ENCODE results near the gene LRMDA. TPM values are rescaled to one million over a fixed set of nuclear protein-coding genes. Genes with fewer than 3 reads are reported as not detected.

Gene LRMDA
- total and polyA plus RNA-seq, 10 of the 15 experiments (the other 5 are each of a cell fraction or from before 2014, with no cell fraction given) = 0.07 to 0.54 (median 0.29) TPM; not detected in 4

DNA sequence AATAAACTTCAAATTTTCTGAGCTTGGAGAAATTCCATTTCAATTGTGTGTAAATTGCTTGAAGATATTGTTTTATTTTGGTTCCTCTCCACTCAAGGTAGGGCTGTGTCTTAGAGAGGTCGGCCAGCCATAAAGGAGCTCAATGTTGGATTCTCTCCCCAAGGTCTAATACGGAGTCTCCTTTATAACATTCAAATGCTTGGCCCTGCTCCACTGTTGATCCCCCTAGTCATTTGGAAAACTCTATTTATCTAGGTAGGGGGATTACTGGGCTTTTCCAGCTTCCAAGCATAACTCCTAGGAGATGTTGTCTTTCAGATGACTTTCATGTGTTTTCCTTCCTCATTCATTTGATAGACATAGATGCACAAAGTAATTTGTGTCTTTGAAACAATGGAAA, 170.9 kb downstream of the LRMDA start:
- TF ChIP-seq MTA3 (IDR thresholded peaks at IDR 0.05; ENCODE audit: borderline replicate concordance, low read length) = no peak
- Histone ChIP-seq H3K36me3 (ENCODE audit: control insufficient read depth in 2 of 2, insufficient read depth in 2 of 2, low read length in 1 of 2) (no peaks in the 10 kb centered on the region), H3K4me3 (no peak overlapping the region), H3K79me2 (ENCODE audit: control insufficient read depth, insufficient read depth, low read length) (no peaks in the 10 kb centered on the region), H3K9me3 (replicated peaks; ENCODE audit: control insufficient read depth, insufficient read depth, low read length) (no peaks in the 10 kb centered on the region; the same call in 2 of the 3 replicates), H3K4me2 (ENCODE audit: control insufficient read depth, insufficient read depth) (no peak overlapping the region), H3K4me1 (ENCODE audit: control insufficient read depth, insufficient read depth, low read length) (no peaks in the 10 kb centered on the region; the same call in 1 of the 2 replicates), H3K27ac (ENCODE audit: control insufficient read depth, insufficient read depth) (no peak overlapping the region), H3K9ac (ENCODE audit: control insufficient read depth, insufficient read depth, low read length) (no peak overlapping the region), H3K27me3 (replicated peaks in 1 of 2; ENCODE audit: control insufficient read depth in 2 of 2, insufficient read depth in 2 of 2, low read length in 1 of 2) (no peaks in the 10 kb centered on the region), H2AFZ (ENCODE audit: control insufficient read depth, low read depth, low read length) (no peak overlapping the region), H4K20me1 (ENCODE audit: control insufficient read depth, insufficient read depth) (no peaks in the 10 kb centered on the region)
- FAIRE-seq (no peak), ATAC-seq (no peak), DNase-seq (ENCODE audit: low read depth, low spot score) (no peak)
- SMC1A ChIA-PET (ENCODE audit: uncharacterized antibody, unreplicated experiment) = interaction anchor here (0.6 to 3.0 kb wide), 12 partner anchors 10 to 201 kb away, joined by 3 to 10 read pairs (median 5); partner anchors contain the start of gene ZNF503
- intact Hi-C loops (cut with micrococcal nuclease; ENCODE audit: unreplicated experiment) = no loop called here
- in situ Hi-C loops (cut with MboI) = no loop called here
- BruUV-seq (replicated peaks) = no TSS peak
- RAD21 ChIA-PET (ENCODE audit: unreplicated experiment) = interaction anchor here (0.6 to 1.5 kb wide), 4 partner anchors 16 to 61 kb away, joined by 3 to 6 read pairs (median 3); no protein-coding TSS in a partner anchor
- CTCF ChIA-PET = interaction anchor here (0.9 to 1.9 kb wide), 3 partner anchors 9 to 50 kb away, joined by 3 to 5 read pairs (median 4); no protein-coding TSS in a partner anchor
- POLR2A ChIA-PET = interaction anchor here (0.7 to 0.8 kb wide), 2 partner anchors 13 to 195 kb away, joined by 3 read pairs; no protein-coding TSS in a partner anchor
- WGBS (ENCODE audit: insufficient coverage, insufficient replicate concordance, low lambda C conversion rate, missing lambda C conversion rate) = 77% methylated on average over 2 of the region's 2 CpGs

DNA sequence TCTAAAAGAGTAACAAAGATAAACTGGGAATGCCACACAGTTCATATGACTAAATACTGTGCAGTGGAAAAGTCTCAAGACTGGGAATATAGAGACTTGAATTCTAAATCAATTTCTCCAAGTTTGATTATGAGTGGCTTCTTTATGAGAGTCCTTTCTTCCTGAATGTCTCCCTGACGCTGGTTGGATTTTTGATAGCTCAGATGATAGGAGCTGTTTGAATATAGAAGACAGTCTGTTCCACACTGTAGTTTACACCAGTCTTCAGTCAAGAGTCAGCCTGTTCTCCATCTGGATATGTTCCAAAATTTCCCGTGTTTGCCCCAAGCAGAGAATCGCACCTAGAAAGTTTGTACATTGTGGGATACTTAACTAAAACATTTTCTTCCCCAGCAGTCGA, 173.7 kb downstream of the LRMDA start:
- WGBS (ENCODE audit: insufficient coverage, insufficient replicate concordance, low lambda C conversion rate, missing lambda C conversion rate) = 44% methylated on average over 4 of the region's 4 CpGs
- TF ChIP-seq NR2F1 (conservative IDR thresholded peaks at IDR 0.05) (no peak), POLR2A (IDR thresholded peaks at IDR 0.05; ENCODE audit: low read depth, low read length) (no peak), EED (IDR thresholded peaks at IDR 0.05; ENCODE audit: low read depth) (no peak), NFIC (IDR thresholded peaks at IDR 0.05; ENCODE audit: low read depth, low read length) (no peak), MXI1 (IDR thresholded peaks at IDR 0.05; ENCODE audit: low read depth, low read length) (no peak), TAF1 (IDR thresholded peaks at IDR 0.05; ENCODE audit: borderline replicate concordance, low read depth, low read length) (no peak)
- TF ChIP-seq, protein P1, sequence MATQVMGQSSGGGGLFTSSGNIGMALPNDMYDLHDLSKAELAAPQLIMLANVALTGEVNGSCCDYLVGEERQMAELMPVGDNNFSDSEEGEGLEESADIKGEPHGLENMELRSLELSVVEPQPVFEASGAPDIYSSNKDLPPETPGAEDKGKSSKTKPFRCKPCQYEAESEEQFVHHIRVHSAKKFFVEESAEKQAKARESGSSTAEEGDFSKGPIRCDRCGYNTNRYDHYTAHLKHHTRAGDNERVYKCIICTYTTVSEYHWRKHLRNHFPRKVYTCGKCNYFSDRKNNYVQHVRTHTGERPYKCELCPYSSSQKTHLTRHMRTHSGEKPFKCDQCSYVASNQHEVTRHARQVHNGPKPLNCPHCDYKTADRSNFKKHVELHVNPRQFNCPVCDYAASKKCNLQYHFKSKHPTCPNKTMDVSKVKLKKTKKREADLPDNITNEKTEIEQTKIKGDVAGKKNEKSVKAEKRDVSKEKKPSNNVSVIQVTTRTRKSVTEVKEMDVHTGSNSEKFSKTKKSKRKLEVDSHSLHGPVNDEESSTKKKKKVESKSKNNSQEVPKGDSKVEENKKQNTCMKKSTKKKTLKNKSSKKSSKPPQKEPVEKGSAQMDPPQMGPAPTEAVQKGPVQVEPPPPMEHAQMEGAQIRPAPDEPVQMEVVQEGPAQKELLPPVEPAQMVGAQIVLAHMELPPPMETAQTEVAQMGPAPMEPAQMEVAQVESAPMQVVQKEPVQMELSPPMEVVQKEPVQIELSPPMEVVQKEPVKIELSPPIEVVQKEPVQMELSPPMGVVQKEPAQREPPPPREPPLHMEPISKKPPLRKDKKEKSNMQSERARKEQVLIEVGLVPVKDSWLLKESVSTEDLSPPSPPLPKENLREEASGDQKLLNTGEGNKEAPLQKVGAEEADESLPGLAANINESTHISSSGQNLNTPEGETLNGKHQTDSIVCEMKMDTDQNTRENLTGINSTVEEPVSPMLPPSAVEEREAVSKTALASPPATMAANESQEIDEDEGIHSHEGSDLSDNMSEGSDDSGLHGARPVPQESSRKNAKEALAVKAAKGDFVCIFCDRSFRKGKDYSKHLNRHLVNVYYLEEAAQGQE (IDR thresholded peaks at IDR 0.05; ENCODE audit: low read depth, low read length) = no peak
- TF ChIP-seq, protein P2, sequence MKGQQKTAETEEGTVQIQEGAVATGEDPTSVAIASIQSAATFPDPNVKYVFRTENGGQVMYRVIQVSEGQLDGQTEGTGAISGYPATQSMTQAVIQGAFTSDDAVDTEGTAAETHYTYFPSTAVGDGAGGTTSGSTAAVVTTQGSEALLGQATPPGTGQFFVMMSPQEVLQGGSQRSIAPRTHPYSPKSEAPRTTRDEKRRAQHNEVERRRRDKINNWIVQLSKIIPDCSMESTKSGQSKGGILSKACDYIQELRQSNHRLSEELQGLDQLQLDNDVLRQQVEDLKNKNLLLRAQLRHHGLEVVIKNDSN (IDR thresholded peaks at IDR 0.05; ENCODE audit: borderline replicate concordance, extremely low read length, insufficient read depth, low read depth, low read length) = no peak

More for the DNA sequence above, 173.7 kb downstream of the LRMDA start:
- no peak for ATAC-seq
- no peak overlapping the region for H2AFZ ChIP-seq (ENCODE audit: control insufficient read depth, low read depth, low read length)
- no peak overlapping the region for H3K4me2 ChIP-seq (ENCODE audit: control insufficient read depth, insufficient read depth)
- in situ Hi-C loops (cut with MboI) (no loop called here), intact Hi-C loops (cut with micrococcal nuclease; ENCODE audit: unreplicated experiment) (no loop called here)
- CTCF ChIA-PET = interaction anchor here (1.2 to 1.6 kb wide), 2 partner anchors 32 to 40 kb away, joined by 3 to 4 read pairs; no protein-coding TSS in a partner anchor
- POLR2A ChIA-PET = interaction anchor here (1.3 to 1.7 kb wide), 3 partner anchors 10 to 60 kb away, joined by 3 to 6 read pairs (median 5); no protein-coding TSS in a partner anchor
- no peaks in the 10 kb centered on the region for H3K79me2 ChIP-seq (ENCODE audit: control insufficient read depth, insufficient read depth, low read length)
- SMC1A ChIA-PET (ENCODE audit: uncharacterized antibody, unreplicated experiment) = interaction anchor here (1.0 to 3.5 kb wide), 10 partner anchors 10 to 201 kb away, joined by 3 to 13 read pairs (median 4); no protein-coding TSS in a partner anchor
- no peaks in the 10 kb centered on the region; the same call in 1 of the 2 replicates for H3K4me1 ChIP-seq (ENCODE audit: control insufficient read depth, insufficient read depth, low read length)
- RAD21 ChIA-PET (ENCODE audit: unreplicated experiment) = interaction anchor here (0.9 to 1.5 kb wide), 5 partner anchors 11 to 204 kb away, joined by 3 to 4 read pairs (median 3); partner anchors contain the start of gene ZNF503
- no TSS peak for BruUV-seq (replicated peaks)
- no peaks in the 10 kb centered on the region for H4K20me1 ChIP-seq (ENCODE audit: control insufficient read depth, insufficient read depth)
- H3K9me3 ChIP-seq (replicated peaks; ENCODE audit: control insufficient read depth, insufficient read depth, low read length) = no peaks in the 10 kb centered on the region; the same call in 2 of the 3 replicates
- no peaks in the 10 kb centered on the region for H3K27me3 ChIP-seq (replicated peaks in 1 of 2; ENCODE audit: control insufficient read depth in 2 of 2, insufficient read depth in 2 of 2, low read length in 1 of 2)
- H3K36me3 ChIP-seq (ENCODE audit: control insufficient read depth in 2 of 2, insufficient read depth in 2 of 2, low read length in 1 of 2) = no peaks in the 10 kb centered on the region
- DNase-seq (ENCODE audit: low read depth, low spot score) = no peak
- H3K27ac ChIP-seq (ENCODE audit: control insufficient read depth, insufficient read depth) = no peak overlapping the region
- no peak overlapping the region for H3K4me3 ChIP-seq
- no peak for FAIRE-seq
- no peak overlapping the region for H3K9ac ChIP-seq (ENCODE audit: control insufficient read depth, insufficient read depth, low read length)

Data from GM12878 (cell line).